Inferior parietal cortex (tissue), 1 donor: ENCODE measurements around the gene MROH9.
A peak's percentile ranks its signal among the peaks of the same experiment; 100 is the strongest.

Source experiments
- DNase-seq: peaks from one replicate; pipeline ENCODE4 v3.0.0-alpha.2; 2016; ENCODE audit errors: extremely low spot score

The MROH9 gene

DNA sequence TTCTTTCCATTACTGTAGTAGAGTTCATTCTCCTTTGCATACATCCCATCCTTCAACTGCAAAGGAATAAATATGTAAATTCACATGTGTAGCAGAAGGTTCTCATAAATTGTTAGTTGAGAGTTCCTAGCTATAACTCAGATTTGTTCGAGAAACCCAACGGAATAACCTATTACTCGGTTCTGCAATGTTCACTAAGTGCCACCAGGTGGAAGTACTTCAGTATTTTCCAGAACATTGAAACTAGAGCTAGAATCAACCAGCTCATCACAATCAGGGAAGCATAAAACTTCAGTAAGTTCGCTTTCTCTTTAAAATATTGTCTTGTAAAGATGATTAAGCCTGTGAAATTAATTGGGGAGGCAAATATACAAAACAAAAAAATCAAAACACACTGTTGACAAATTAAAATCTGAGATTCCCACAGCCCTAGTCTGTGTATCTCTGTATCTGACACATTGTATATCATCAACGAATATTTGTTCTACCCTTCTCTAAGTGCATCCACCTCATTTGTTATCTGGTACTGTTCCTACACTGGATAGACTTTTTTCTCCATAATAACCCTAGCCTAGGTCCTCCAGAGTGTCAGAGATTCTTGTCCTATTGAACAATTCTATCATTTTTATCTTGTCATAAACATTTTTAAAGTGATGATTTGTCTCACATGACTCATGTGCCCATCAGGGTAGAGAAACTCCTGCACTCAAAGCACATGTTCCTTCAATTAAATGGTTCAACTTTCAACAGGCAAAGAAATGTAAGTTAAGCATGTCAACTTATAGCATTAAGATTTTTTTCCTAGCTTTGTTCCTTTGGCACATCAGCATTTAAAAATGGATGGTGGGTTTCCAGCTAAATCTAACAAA, 31.9 kb downstream of the MROH9 start:
- peak; percentile 76 for DNase-seq

DNA sequence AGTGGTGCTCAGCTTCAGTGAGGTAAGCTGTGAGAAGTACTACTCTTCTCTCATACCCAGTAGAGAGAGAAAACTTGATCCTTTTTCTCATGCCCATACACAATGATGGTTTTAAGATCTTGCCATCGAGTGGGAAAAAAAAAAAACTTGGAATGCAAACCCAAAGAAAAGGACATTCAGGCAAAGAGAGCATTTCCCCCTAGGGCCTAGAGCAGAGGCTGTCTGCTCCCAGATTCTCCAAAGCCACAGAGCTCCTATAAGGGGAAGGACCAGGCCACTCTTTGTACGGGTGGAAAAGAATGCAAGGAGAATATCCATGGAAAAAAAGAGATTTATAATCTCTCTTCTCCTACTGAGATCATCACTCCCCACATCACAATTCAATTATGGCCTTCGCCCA, 34.9 kb downstream of the MROH9 start:
- DNase-seq: no peak

DNA sequence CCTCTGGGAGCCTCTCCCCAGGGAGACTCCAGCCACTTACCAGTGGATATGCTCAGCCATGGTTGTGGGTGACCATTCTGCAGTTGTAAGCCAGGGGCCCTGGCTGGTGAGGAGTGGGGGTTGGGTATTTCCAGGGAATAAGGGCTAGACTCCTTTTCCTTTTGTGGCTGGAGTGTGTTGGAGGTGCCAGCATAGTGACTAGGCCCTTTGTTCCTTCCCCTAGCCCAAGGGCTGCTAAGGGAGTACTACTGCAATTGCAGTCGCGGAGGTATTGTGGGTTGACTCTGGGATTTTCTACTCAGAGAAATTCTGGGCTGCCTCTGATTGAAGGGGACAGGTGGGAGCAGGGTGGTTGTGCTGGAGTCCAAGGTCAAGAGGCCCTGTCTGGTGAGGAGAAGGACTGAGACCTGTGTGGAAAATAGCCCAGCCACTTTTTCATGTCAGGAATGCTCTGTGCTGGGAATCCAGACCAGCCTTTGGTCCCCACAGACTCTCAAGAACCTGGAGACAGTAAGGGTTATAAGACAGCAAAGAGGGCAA, 43.1 kb downstream of the MROH9 start:
- no peak for DNase-seq

DNA sequence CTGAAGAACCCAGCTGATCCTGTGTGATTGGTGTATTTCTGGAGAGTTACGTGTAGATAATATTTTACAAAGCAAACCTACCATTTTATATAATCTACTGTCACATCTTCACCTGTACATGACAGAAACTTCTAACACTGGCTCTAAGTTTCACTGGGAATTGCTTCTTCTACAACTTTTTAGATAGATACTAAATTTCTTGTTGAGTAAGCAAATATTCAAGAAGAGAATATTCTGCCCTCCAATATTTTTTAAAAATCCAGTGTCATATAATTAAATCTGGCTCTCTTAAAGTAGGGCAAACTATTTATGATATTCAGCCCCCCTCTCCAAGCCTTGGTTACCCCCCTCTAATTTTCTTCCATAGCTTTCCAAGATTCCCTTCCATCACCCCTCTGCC, 50.1 kb downstream of the MROH9 start:
- no peak for DNase-seq

DNA sequence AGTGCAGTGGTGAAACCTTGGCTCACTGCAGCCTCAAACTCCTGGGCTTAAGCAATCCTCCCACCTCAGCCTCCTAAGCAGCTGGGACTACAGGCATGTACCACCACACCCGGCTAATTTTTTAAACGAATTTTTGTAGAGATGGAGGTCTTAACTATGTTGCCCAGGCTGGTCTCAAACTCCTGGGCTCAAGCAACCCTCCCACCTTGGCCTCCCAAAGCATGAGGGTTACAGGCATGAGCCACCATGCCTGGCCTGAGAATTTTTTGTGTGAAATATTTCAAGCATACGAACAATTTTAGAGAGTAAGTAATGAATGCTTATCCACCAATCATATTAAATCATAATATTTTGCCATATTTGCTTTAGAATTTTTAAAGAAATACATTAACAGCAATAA, 51.6 kb downstream of the MROH9 start:
- DNase-seq: no peak

DNA sequence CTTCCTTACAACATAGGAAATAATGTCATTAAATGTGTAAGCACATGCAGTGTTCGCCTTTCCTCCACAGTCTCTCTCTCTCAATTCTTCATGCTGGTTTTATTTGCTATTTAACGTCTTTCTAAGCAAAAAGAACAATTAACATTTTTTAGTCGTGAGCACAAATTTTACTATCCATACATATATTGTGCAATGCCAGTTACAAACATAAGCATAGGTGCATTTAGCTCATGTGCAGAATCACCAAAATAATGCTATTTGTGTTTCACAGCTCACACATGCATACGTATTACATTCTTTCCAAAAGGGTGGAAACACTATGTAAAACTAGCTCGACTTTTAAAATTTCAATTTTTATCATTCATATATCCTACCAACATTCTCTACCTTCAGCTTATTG, 52.1 kb downstream of the MROH9 start:
- DNase-seq: no peak

DNA sequence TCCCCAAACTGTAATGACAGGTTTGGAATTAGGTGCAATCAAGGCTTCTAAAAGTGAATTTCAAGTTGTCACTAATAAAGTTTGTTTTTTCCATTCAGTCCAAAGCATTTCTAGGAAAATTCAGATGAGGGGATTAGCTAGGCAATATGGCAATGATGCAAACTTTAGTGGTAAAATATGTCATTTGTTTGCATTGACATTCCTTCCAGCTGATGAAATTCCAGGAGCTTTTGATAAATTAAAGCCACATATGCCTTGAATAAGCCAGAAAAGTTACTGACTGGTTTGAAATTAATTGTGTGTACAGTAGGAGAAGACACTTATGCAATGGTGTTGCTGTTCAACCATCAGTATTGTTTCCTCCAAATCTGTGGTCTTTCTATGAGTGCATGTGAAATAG, 57.8 kb downstream of the MROH9 start:
- DNase-seq: no peak

DNA sequence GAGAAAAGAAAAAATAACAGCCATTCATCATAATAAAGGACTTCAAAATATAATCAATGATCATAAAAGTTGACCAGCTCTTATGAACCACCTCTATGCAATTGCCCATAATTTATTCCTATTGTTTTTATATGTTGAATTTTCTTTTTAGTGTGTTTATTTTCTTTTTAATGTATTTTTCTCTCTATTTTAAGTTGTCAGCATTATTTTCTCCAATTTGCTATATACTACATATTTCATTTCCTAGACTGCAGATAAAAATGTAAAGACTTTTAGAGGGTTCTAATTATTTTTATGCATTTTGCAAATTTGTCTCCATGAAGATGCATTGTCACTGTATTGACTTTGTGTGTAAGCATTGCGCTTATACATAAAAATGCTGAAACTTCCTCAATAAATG, 58.4 kb downstream of the MROH9 start:
- DNase-seq: no peak

DNA sequence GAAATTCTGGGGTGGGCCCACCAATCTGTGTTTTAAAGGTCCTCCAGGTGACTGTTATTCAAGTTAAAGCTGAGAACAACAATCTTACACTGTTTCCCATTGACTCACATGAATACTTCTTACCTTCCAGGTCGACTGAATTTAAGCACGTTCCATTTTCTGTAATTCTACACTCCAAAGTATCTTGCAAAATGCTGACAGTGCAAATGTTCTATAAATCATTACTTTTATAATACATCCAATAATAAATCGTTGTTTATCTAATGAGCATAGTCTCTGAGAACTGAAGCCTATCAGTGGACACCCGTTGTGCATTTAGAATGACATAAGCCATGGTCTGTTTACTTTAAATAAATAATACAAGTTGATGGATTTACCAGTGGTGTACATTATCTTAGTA, 79.5 kb downstream of the MROH9 start:
- DNase-seq: no peak

DNA sequence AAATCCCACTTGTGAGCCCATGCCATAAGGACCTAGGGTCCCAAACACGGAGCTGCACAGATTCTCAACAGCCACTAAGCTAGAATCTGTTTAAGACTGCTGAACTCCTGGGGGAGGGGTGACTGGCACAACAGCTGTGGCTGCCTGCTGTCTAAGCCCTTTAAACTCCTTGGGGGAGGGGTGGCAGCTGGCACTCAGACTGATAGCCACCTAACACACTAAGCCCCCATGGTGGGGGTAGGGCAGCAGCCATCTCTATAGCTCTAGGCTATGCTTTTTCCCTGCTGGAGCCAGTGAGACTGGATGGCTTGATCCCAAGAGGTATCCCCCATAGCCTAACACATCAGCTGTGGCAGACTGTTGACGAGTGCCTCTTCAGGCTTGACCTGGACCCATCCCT, 82.1 kb downstream of the MROH9 start:
- no peak for DNase-seq

DNA sequence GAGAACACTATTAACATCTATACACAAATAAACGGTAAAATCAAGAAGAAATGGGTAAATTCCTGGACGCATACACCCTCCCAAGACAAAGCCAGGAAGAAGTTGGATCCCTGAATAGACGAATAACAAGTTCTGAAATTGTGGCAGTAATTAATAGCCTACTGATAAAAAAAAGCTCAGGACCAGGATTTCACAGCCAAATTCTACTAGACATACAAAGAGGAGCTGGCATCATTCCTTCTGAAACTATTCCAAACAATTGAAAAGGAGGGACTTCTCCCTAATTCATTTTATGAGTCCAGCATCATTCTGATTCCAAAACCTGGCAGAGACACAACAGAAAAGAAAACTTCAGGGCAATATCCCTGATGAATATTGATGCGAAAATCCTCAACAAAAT, 84.6 kb downstream of the MROH9 start:
- DNase-seq: peak; percentile 3

DNA sequence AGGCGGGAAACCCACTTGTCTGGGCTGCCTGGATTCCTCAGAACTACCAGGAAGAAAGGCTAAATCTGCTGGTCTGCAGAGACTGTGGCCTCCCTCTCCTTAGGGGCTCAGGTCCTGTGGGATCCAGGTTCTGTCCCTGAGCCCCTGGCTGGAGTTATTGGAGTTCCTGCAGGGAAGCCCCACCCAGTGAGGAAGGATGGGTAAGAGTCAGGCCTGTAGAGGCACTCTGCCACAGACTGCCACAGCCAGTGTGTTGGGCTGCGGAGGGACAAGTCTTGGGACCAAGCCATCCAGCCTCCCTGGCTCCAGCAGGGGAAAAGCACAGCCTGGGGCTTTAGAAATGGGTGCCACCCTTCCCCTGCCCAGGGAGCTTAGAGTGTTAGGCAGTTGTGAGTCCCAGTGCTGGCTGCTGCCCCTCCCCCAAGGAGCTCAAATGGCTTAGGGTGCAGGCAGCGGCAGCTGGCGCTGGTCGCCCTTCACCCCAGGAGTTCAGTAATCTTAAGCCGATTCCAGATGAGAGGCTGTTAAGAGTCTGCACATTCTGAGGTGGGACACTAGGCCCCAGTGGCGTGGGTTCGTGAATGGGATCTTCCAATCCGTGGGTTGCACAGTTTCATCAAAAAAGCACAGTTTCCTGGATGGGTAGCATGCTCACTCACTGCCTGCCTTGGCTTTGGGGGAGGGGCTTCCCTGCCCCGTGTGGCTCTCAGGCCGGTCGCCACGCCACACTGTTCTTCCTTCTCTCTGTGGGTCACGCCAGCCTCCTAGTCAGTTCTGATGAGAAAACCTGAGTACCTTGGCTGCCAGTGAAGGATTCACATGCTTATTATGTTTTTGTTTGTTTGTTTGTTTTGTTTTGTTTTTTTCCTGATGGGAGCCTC, 97.7 kb downstream of the MROH9 start:
- no peak for DNase-seq

DNA sequence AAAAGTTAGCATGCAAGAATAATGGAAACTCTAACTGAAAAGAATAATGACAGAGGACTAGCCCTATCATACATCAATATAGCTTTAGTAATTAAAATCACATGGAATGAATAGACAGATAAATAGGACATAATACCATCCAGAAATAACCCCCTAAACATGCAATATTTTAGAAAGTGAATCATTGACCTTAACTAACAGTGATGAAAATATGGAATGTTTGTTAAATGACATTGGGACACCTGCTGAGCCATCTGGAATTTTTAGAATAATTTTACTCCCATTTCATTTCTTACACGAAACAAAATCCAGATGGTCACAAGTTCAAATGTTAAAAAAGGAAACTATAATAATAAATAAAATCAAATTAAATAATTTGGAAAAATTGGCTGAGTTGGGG, 102.3 kb downstream of the MROH9 start:
- no peak for DNase-seq

DNA sequence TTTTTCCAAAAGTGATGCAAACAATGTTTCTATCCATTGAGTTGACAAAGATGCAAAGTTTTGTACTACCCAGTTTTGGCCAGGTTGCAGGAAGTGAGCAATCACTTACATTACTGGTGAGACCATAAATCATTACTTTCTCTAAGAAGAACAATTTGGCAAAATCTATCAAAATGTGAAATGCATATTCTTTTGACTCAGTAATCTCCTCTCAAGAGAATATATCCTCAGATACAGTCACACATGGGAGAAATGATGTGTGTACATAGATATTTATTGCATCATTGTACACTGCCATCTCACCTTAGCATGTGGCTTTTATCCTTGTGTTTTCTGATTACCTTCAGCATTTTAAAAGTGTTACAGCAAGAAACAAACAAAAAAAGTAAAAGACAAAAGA, 103.0 kb downstream of the MROH9 start:
- DNase-seq: no peak

DNA sequence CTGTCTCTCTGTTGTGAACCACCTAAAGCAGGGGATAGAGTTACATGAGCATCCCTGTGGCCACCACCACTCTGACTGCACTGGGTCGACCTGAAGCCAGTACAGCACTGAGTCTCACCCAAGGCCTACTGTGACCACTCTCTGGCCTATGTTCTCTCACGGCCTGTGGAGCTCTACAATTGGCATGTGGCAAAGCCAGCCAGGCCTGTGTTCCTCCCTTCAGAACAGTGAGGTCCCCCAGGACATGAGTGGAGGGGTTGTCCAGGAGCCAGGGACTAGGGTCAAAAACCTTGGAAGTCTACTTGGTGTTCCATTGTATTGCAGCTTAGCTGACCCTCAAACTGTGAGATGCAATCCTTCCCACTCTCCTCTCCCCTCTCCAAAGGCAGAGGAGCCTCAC, 112.7 kb downstream of the MROH9 start:
- no peak for DNase-seq

DNA sequence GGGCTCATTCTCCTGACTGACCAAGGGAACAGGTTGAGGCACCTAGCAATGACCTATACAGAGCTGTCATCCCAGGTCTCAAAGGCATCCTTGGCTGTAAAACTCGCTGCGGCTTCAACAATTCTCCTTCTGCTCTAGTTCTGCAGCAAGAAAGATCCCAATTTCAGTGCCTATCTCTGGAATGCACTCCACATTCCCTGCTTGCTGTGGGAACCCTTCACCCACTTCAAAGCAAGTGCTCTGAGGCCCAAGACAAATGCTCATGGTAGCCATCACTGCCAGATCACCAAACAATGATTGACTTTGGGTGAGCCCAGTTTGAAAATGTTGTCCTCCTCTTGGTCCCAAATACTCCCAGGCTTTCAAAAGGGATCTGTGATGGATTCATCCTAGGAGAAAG, 117.6 kb downstream of the MROH9 start:
- no peak for DNase-seq

DNA sequence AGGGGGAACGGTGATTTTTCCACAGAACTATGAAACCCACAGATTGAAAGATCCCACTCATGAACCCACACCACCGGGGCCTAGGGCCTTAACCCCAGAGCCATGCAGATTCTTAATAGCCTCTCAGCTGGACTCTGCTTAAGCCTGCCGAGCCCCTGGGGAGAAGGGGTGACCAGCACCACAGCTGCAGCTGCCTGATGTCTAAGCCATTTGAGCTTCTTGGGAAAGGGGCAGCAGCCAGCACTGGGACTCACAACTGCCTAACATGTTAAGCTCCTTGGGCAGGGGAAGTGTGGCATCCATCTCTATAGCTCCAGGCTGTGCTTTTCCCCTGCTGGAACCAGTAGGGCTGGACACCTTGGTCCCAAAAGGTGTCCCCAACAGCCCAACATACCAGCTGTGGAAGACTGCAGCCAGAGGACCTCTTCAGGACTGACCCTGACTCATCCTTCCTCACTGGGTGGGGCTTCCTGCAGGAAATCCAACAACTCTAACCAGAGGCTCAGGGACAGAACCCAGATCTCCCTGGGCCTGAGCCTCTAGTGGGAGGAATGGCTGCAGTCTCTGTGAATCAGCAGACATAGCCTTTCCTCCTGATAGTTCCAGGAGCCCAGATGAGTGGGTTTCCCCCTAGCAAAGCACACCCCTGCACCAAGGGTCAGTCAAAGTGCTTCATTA, 120.8 kb downstream of the MROH9 start:
- no peak for DNase-seq

DNA sequence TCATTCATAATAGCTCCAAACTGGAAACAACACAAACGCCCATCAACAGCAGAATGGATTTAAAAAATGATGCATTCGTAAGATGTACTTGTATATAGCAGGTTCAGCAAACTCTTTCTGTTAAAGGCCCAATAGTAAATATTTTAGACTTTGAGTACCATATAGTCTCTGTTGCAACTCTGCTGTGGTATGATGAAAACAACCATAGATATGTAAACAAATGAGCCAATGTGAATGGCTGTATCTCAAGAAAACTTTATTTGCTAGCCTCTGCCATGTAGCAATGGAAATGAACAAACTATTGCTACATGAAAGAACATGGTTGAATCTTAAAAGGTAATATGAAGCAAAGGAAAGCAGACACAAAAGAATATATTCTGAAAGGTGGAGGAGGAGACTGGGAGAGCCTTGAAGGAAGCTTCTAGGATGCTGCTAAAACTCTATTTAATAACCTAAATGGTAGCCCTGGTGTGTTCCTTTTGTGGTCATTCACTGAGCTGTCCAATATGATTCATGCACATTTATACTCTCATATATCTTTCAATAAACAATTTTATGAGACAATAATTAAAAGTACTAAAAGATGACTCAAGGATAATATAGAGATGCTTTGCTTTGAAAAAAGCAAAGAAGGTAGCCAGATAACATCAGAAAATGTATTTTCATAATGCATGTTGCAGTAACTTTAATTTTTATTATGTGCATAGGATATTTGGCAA, 126.2 kb downstream of the MROH9 start:
- no peak for DNase-seq

DNA sequence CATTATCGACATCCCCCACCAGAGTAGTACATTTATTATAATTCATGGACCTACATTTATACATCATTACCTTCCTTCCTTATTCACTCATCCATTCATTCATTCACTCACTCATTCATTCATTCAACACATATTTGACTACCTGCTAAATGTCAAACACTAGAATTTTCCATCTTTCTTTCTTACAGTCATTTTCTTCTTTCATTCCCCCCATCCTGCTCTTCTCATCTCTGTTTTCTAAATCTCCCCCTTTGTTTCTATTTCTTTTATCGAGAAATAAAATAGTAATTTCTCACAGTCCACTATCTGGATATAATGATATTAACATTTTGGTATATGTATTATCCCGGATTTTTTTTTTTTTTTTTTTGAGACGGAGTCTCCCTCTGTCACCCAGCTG, 127.6 kb downstream of the MROH9 start:
- DNase-seq: no peak

DNA sequence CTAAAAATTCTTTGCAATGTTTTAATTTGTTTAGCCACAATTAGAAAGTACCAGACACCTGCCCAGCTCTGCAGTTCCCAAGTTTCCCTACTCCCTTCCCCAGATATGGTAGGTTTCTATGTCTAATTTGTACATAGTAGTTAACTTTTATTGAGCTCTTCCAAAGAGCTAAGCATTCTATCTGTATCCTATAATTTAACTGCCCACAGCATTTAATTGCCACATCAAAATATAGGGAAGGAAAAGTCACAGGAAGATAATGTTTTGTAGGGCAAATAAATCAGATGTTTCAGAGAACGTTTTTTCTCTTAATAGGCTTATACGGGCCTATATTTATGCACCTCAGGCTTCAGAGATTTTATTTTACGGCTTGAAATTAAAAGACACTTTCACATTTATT, 139.7 kb downstream of the MROH9 start:
- DNase-seq: no peak

DNA sequence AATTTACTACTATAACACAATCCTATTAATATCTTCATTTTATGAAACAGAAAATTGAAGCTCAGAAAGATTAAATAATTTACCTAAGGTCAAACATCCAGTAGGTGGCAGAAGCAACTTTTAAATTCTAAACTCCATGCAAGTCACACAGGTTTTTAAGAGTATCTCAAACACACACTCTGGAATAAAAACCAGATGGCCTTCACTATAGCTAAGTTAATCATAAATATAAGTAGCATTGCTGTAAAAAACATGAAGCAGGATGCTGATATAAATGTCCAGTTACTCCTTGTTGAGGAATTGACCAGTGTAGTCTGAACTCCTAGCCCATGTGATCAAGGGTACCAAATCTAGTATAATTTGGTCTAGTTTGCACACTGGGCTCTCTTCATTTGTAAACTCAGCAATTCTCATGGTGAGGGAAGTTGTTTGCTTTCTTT, 146.0 kb downstream of the MROH9 start:
- peak; percentile 44 for DNase-seq
